ENCODE measurements around the gene AOPEP.

GRCh38 chr9:94915476-94916450 is 189.3 kb downstream of the AOPEP start:
- TF ChIP-seq CTCF (IDR thresholded peaks at IDR 0.05) (no peak), POLR2A (IDR thresholded peaks at IDR 0.05) (no peak), EP300 (IDR thresholded peaks at IDR 0.05) (no peak), POLR2AphosphoS5 (IDR thresholded peaks at IDR 0.05) (no peak)

Data from suprapubic skin (tissue), 4 donors.